HG02884 (cell line): ENCODE data around the gene TYK2.

ENCODE experiments used
- ATAC-seq: cut with Tn5 transposase; IDR thresholded peaks from one replicate; pipeline ENCODE4 v1.9.1; 2021; ENCODE audit warnings: mild to moderate bottlenecking, moderate library complexity; ENCODE audit not compliant: unreplicated experiment

TYK2 gene

DNA sequence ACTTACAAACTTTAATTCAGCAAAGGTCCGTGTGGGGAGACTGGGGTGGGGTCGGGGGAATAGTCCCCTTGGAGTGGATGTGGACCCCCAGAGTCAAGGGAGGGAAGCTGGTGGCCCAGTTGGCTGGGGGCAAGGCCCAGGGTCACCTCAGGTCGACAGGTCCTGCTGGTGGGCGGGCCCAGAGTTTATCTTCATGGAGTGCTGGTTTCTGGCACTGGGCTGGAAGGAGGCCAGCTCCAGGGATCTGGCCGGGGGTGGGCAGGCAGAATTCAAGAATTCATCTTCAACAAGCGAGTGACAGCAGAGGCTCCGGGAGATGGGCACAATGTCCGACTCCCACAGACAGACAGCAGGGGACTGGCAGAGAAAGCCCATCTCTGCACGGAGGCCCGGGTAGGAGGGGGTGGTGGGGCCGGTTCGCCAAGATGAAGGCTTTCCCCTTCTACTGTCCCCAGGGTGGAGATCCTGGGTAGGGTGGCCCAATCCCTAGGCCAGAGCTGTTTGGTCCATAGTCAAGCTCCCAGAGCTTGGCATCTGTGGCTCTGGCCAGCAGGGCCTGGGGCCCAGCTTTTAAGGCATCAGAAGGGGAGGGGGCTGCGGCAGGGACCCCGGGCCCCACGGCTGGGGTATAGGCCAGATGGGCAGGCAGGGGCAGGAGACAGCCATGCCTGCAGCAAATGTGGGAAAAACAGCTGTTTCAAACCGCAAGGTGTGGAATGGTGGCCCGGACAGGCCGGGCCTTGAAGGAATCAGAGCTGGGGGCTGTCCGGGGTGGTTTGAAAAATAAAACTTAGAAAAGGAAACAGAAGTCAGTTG lies 63.9 kb downstream of the TYK2 start:
- no peak for ATAC-seq

- ATAC-seq, result no peak
Observed at GRCh38 chr19:10315335-10316214, 64.8 kb downstream of the TYK2 start, which contains the start of gene FDX2. TSS of gene FDX2 (minus strand) at chr19:10316015. CDS start at chr19:10315996, 19 bp downstream.

GRCh38 chr19:10309423-10309822 lies 70.9 kb downstream of the TYK2 start, which contains the start of gene ZGLP1:
TSS of gene ZGLP1 (minus strand) at chr19:10309815.
- ATAC-seq, result no peak

DNA sequence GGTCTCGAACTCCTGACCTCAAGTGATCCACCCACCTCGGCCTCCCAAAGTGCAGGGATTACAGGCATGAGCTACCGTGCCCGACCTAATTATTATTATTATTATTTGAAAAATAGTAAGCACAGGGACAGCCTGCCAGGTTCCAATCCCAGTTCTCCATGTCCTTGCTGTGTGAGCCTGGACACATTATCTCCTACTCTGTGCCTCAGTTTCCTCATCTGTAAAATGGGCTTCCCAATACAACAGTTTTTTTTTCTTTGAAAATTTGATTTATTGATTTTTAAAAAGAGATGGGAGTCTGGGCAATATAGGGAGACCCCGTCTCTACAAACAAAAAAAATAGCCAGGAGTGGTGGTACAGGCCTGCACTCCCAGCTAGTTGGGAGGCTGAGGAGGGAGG lies 74.0 kb downstream of the TYK2 start:
- ATAC-seq, result no peak

- no peak for ATAC-seq
Observed at GRCh38 chr19:10305139-10305806, 75.1 kb downstream of the TYK2 start.
